ENCODE data around the gene LPP. TPM values are rescaled to one million over a fixed set of nuclear protein-coding genes. Genes with fewer than 3 reads are reported as not detected.

LPP gene
- total RNA-seq, 4 donors from 2014 or later, result 141 to 248 (median 185) TPM

DNA sequence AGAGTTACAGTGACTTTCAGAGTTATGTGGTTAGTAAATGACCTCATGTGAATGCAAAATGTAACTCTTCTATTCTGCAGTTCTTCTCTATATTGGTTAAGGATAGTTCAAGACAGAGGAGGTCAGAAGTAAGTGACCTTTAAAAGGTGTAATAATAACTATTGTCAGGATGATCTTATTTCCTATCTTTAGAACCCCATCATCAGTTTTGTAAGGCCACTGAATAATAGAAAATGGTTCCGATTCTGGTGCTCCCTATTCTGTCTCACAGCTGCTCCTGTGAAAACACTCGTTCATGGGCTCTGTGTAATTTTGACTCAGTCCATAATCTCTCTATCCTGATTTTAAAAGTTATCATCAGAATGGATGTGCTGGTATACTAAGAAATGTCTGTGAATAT lies 463.3 kb downstream of the LPP start:
- no peak for TF ChIP-seq CTCF (IDR thresholded peaks at IDR 0.05; ENCODE audit: low read depth)

- TF ChIP-seq CTCF (IDR thresholded peaks at IDR 0.05; ENCODE audit: low read depth), result no peak
Observed at GRCh38 chr3:188617988-188618701, 464.2 kb downstream of the LPP start.

DNA sequence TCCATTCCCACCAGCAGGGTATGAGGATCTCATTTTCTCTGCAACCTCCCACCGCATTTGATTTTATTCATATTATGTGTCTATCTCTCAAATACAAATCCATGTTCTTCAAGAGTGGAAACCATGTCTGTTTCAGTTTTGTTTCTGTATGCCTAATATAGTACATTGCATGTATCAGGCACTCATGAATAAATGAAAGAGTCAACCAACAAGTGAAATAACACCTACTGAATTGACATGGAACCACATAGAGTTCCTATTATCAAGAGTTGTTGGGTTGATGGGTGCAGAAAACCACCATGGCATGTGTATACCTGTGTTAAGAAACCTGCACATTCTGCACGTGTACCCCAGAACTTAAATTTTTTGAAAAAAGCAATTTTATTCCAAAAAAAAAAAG lies 466.8 kb downstream of the LPP start:
- no peak for TF ChIP-seq CTCF (IDR thresholded peaks at IDR 0.05; ENCODE audit: low read depth)

DNA sequence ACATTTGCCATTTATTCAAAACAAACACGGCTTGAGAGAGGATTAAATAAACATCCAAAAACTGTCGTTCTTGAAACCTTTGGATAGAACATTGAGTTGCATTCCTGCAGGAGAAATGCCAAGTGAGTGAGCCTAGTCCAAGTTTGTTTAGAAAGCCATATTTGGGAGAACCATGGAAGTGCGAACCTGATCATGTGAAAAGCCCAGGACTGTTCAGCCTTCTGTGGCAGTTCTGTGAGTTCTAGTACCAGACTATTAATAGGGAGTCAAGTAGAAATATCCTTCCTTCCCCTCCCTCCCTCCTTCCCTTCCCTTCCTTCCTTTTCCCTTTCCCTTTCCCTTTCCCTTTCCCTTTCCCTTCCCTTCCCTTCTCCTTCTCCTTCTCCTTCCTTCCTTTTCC lies 470.4 kb downstream of the LPP start:
- no peak for TF ChIP-seq CTCF (IDR thresholded peaks at IDR 0.05; ENCODE audit: low read depth)

DNA sequence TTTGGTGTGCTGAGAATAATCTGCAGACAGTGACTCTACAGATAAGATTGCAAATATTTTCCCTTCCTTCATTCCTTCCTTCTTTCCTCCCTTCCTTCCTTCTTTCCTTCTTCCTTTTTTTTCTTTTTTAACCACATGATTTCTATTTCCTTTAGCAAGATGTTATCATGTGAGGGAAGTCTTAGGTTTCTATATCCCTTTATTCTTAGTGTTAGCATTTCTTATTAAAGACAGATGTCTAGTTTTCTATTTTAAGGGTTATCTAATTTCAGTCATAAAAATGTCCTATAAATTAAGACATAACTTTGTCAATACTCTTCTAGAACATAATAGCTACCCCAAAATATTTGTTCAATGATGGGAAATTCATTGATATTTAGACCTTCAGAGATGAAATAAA lies 470.9 kb downstream of the LPP start:
- TF ChIP-seq CTCF (IDR thresholded peaks at IDR 0.05; ENCODE audit: low read depth), result no peak

DNA sequence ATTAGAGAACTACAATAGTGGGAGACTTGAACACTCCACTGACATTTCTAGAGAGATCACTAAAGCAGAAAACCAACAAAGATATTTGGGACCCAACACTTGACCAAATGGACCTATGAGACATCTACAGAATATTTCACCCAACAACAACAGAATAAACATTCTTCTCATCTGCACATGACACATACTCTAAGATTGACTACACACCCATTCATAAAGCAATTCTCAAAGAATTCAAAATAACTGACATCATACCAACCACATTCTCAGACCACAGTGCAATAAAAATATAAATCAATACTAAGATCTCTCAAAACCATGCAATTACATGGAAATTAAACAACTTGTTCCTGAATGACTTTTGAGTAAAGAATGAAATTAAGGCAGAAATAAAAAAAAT lies 473.7 kb downstream of the LPP start:
- no peak for TF ChIP-seq CTCF (IDR thresholded peaks at IDR 0.05; ENCODE audit: low read depth)

GRCh38 chr3:188631291-188632010 lies 477.5 kb downstream of the LPP start:
- TF ChIP-seq CTCF (IDR thresholded peaks at IDR 0.05; ENCODE audit: low read depth), result no peak
